Fibroblast of pulmonary artery (primary cell): ENCODE data around the gene CAMSAP3.

Source experiments
- DNase-seq: peaks from one replicate; pipeline ENCODE4 v3.0.0-alpha.2; 2010; ENCODE audit warnings: low read depth
- H3K4me3 ChIP-seq: replicated peaks from 2 replicates; pipeline ENCODE4 v1.5.1; 2011; ENCODE audit warnings: low read depth, mild to moderate bottlenecking, control low read depth, low read length, moderate library complexity
- CTCF ChIP-seq: IDR thresholded peaks from 2 replicates; pipeline ENCODE4 v1.5.1; 2011; ENCODE audit warnings: mild to moderate bottlenecking, control low read depth, low read length, inconsistent platforms; ENCODE audit errors: missing control alignments

Gene CAMSAP3

GRCh38 chr19:7552781-7553180 lies 42.9 kb upstream of the CAMSAP3 start:
- DNase-seq, result no peak
- TF ChIP-seq CTCF, result no peak
- no peak overlapping the region for H3K4me3 ChIP-seq

GRCh38 chr19:7554565-7554964 lies 41.1 kb upstream of the CAMSAP3 start:
- H3K4me3 ChIP-seq, result no peak overlapping the region

GRCh38 chr19:7554990-7555864 lies 40.4 kb upstream of the CAMSAP3 start:
- TF ChIP-seq CTCF, result no peak
- H3K4me3 ChIP-seq, result no peak overlapping the region
- no peak for DNase-seq

More at GRCh38 chr19:7554565-7554964, 41.1 kb upstream of the CAMSAP3 start:
- DNase-seq, result no peak
- TF ChIP-seq CTCF, result no peak

DNA sequence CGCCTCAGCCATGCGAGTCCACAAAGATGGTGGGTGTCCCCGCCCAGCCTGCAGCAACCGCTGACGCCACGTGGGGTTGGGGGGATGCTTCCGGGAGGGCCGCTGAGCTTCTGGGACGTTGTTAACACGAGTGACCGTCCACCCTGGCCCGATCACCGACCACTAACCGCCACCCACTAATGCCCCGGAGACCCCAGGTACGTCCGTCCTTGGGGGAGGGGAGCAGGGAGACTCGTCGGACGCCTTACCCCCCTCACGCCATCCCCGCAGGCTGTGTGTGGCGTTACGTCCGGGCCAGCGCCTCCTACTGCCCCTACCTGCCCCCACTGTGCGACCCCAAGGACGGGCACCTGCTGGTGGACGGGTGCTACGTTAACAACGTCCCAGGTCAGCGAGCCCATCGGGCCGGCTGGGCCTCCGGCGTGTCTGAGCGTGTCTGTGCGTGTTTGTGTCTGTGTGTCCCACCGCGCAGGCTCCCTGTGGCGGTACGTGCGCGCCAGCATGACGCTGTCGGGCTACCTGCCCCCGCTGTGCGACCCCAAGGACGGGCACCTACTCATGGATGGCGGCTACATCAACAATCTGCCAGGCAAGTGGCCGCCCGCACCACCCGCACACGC lies 38.9 kb upstream of the CAMSAP3 start:
- no peak for DNase-seq
- no peak for TF ChIP-seq CTCF
- no peak overlapping the region for H3K4me3 ChIP-seq

DNA sequence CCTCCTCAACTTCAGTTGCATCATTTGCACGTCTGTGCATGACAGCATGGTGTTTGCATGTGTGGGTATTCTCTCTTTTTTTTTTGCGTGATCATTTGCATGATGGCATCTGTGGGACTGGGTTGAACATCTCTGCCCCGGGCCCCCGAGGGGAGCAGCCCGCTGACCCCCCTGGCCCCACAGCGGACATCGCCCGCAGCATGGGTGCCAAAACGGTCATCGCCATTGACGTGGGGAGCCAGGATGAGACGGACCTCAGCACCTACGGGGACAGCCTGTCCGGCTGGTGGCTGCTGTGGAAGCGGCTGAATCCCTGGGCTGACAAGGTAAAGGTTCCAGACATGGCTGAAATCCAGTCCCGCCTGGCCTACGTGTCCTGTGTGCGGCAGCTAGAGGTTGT lies 37.0 kb upstream of the CAMSAP3 start:
- H3K4me3 ChIP-seq, result no peak overlapping the region
- no peak for TF ChIP-seq CTCF
- DNase-seq, result no peak

- TF ChIP-seq CTCF, result no peak
- no peak overlapping the region for H3K4me3 ChIP-seq
- no peak for DNase-seq
Observed at GRCh38 chr19:7559102-7559501, 36.6 kb upstream of the CAMSAP3 start.
